A549 (cell line): Measurements from ENCODE around the gene OR6C65. TPM values are rescaled to one million over a fixed set of nuclear protein-coding genes. Genes with fewer than 3 reads are reported as not detected.

Source experiments
- ATAC-seq, 2 experiments: fragments of 200-7000 bp in 1 of 2; fragments of >200 bp in 1 of 2; cut with Nextera tagmentation in 1 of 2; cut with Tn5 transposase in 1 of 2; 3 replicates each; pipeline versions ENCODE4 v1.8.0 to v1.9.1; 2018 to 2020; ENCODE audit warnings: mild to moderate bottlenecking in 1 of 2, moderate library complexity in 1 of 2
- CTCF ChIA-PET: fragments of 300-600 bp; sonication (Branson Sonifier 250); formaldehyde crosslinking; extraction: SDS; loops from one replicate; lab custom pipeline; 2021; ENCODE audit warnings: antibody characterized with exemption, inconsistent platforms; lab: Yijun Ruan, JAX
- POLR2A ChIA-PET: fragments of 350-600 bp; formaldehyde crosslinking; extraction: SDS; loops from one replicate; lab custom pipeline; 2021; ENCODE audit warnings: antibody characterized with exemption, inconsistent platforms; lab: Yijun Ruan, JAX
- DNase-seq, 2 experiments: peaks; one replicate each; pipeline versions ENCODE4 v3.0.0 to v3.0.0-alpha.2; 2011 to 2016; ENCODE audit warnings: low read depth in 1 of 2, low spot score in 1 of 2
- FAIRE-seq: peaks from 2 replicates; lab custom pipeline; 2011; peaks lifted over from hg19 to GRCh38; lab: Jason Lieb, UNC
- H3K27ac ChIP-seq, 2 experiments: fragments of >200 bp; sonication (Bioruptor Twin); formaldehyde crosslinking; 3 replicates each; pipeline ENCODE4 v1.5.1; 2016 to 2017
- H3K4me1 ChIP-seq: fragments of >200 bp; sonication (Bioruptor Twin); formaldehyde crosslinking; 3 replicates; pipeline ENCODE4 v1.6.1; 2016
- H3K4me2 ChIP-seq: fragments of >200 bp; sonication (Bioruptor Twin); formaldehyde crosslinking; 3 replicates; pipeline ENCODE4 v1.6.1; 2016
- H3K4me3 ChIP-seq: fragments of >200 bp; sonication (Bioruptor Twin); formaldehyde crosslinking; 3 replicates; pipeline ENCODE4 v1.5.1; 2016
- H3K9me3 ChIP-seq: fragments of >200 bp; sonication (Bioruptor Twin); formaldehyde crosslinking; 3 replicates; pipeline ENCODE4 v1.6.1; 2016
- ATOH8 ChIP-seq: fragments of 250-450 bp; sonication (Bioruptor Pico); IDR thresholded peaks from 2 replicates; pipeline ENCODE4 v1.5.0; 2020; ENCODE audit warnings: low read depth, mild to moderate bottlenecking, moderate library complexity
- BCL3 ChIP-seq: fragments of >200 bp; sonication (Bioruptor Twin); formaldehyde crosslinking; IDR thresholded peaks from 3 replicates; pipeline ENCODE4 v1.6.1; 2016
- ESRRA ChIP-seq: fragments of 150-350 bp; IDR thresholded peaks from 2 replicates; pipeline ENCODE4 v1.6.1; 2014; ENCODE audit warnings: mild to moderate bottlenecking, low read length, borderline replicate concordance
- GATA3 ChIP-seq: IDR thresholded peaks from 2 replicates; pipeline ENCODE4 v1.6.1; 2012; ENCODE audit warnings: borderline replicate concordance
- HDAC2 ChIP-seq: fragments of 200-600 bp; sonication (generic); IDR thresholded peaks from 2 replicates; pipeline ENCODE4 v1.6.1; 2016
- HEYL ChIP-seq: fragments of 250-450 bp; sonication (Bioruptor Pico); IDR thresholded peaks from 2 replicates; pipeline ENCODE4 v1.8.0; 2021; ENCODE audit warnings: mild to moderate bottlenecking, moderate library complexity
- HMGXB4 ChIP-seq: fragments of 250-450 bp; sonication (Bioruptor Pico); IDR thresholded peaks from 2 replicates; pipeline ENCODE4 v1.5.0; 2021; ENCODE audit warnings: mild to moderate bottlenecking, moderate library complexity, borderline replicate concordance
- HOXB13 ChIP-seq: fragments of 250-450 bp; sonication (Bioruptor Pico); IDR thresholded peaks from 2 replicates; pipeline ENCODE4 v1.5.0; 2020; ENCODE audit warnings: low read depth, mild to moderate bottlenecking, moderate library complexity
- HOXB5 ChIP-seq: fragments of 250-450 bp; sonication (Bioruptor Pico); IDR thresholded peaks from 2 replicates; pipeline ENCODE4 v1.5.0; 2020; ENCODE audit warnings: mild to moderate bottlenecking, moderate library complexity
- JUN ChIP-seq, 2 experiments: fragments of >200 bp; sonication (Bioruptor Twin); formaldehyde crosslinking; IDR thresholded peaks; 2 replicates in 1 of 2; 3 replicates in 1 of 2; pipeline ENCODE4 v1.6.1; 2016 to 2017
- MAX ChIP-seq: IDR thresholded peaks from 2 replicates; pipeline ENCODE4 v1.6.1; 2012
- NPAS2 ChIP-seq: fragments of 250-450 bp; sonication (Bioruptor Pico); IDR thresholded peaks from 2 replicates; pipeline ENCODE4 v1.8.0; 2022; ENCODE audit warnings: mild to moderate bottlenecking, moderate library complexity, borderline replicate concordance
- RAD21 ChIP-seq, 2 experiments: fragments of >200 bp in 1 of 2; sonication (Bioruptor Twin) in 1 of 2; formaldehyde crosslinking in 1 of 2; IDR thresholded peaks in 1 of 2; conservative IDR thresholded peaks in 1 of 2; 2 replicates in 1 of 2; 3 replicates in 1 of 2; pipeline ENCODE4 v1.6.1; 2012 to 2018; ENCODE audit warnings: inconsistent platforms in 1 of 2
- RARB ChIP-seq: fragments of 250-450 bp; sonication (Bioruptor Pico); IDR thresholded peaks from 2 replicates; pipeline ENCODE4 v1.8.0; 2021; ENCODE audit warnings: mild to moderate bottlenecking, moderate library complexity
- RCOR1 ChIP-seq: fragments of 150-350 bp; IDR thresholded peaks from 2 replicates; pipeline ENCODE4 v1.6.1; 2014; ENCODE audit warnings: antibody characterized with exemption, low read length, low read depth
- TFCP2L1 ChIP-seq: fragments of 250-450 bp; sonication (Bioruptor Pico); IDR thresholded peaks from 2 replicates; pipeline ENCODE4 v1.5.0; 2021; ENCODE audit warnings: mild to moderate bottlenecking
- TP53 ChIP-seq: fragments of 250-450 bp; sonication (Bioruptor Pico); IDR thresholded peaks from 2 replicates; pipeline ENCODE4 v1.5.0; 2021; ENCODE audit warnings: mild to moderate bottlenecking, moderate library complexity
- USF2 ChIP-seq: fragments of 450-650 bp; IDR thresholded peaks from 2 replicates; pipeline ENCODE4 v1.6.1; 2014; ENCODE audit warnings: antibody characterized with exemption
- ZNF302 ChIP-seq: fragments of 250-450 bp; sonication (Bioruptor Pico); IDR thresholded peaks from 2 replicates; pipeline ENCODE4 v1.9.0; 2021; ENCODE audit warnings: inconsistent platforms, mild to moderate bottlenecking, moderate library complexity
- ZSCAN20 ChIP-seq: fragments of 250-450 bp; sonication (Bioruptor Pico); IDR thresholded peaks from 2 replicates; pipeline ENCODE4 v1.8.0; 2022; ENCODE audit warnings: mild to moderate bottlenecking, moderate library complexity
- WGBS: methylation state at CpG from one replicate; pipeline ENCODE4 v1.1.6; 2017; ENCODE audit errors: missing lambda C conversion rate; 5-methylcytosine and 5-hydroxymethylcytosine counted together
- polyA plus RNA-seq, 4 experiments: library from polyadenylated mRNA; depleted of rRNA in 3 of 4; stranded (reverse); fragments of >200 nt; fragmentation: RNase III in 1 of 4; extraction: RNeasy Plus Mini Kit Qiagen cat#74134 plus additional on column Dnase treatment in 1 of 4; gene quantifications; 2 replicates in 3 of 4; 3 replicates in 1 of 4; pipeline ENCODE4 v1.2.3, GENCODE V29; 2011 to 2017

Gene OR6C65
- polyA plus RNA-seq, 2 of the 4 experiments (the other 2 are of a cell fraction) = not detected

GRCh38 chr12:55385891-55386290 is 14.4 kb upstream of the OR6C65 start:
- POLR2A ChIA-PET = no interaction called here
- Histone ChIP-seq H3K4me3 (no peak overlapping the region), H3K4me1 (no peaks in the 10 kb centered on the region), H3K9me3 (no peaks in the 10 kb centered on the region), H3K27ac (no peak overlapping the region), H3K4me2 (no peak overlapping the region)
- no peak for DNase-seq
- peak; percentile 39 to 53; a peak in 2 of 6 replicates for ATAC-seq
- no peak for TF ChIP-seq BCL3
- TF ChIP-seq NPAS2 (CRISPR knock-in tag) = no peak
- no peak for TF ChIP-seq ATOH8 (CRISPR knock-in tag)
- no peak for TF ChIP-seq HEYL (CRISPR knock-in tag)
- CTCF ChIA-PET = interaction anchor here (1.2 kb wide), 1 partner anchor 17 kb away, joined by 3 read pairs; no protein-coding TSS in a partner anchor
- no peak for FAIRE-seq

GRCh38 chr12:55392032-55392795 is 8.1 kb upstream of the OR6C65 start:
- POLR2A ChIA-PET = no interaction called here
- Histone ChIP-seq H3K4me3 (no peak overlapping the region), H3K27ac (no peak overlapping the region), H3K4me1 (no peaks in the 10 kb centered on the region), H3K4me2 (no peak overlapping the region), H3K9me3 (no peaks in the 10 kb centered on the region)
- ATAC-seq = peak in 1 of 2 experiments; percentile 30; a peak in 4 of 6 replicates
- FAIRE-seq = no peak
- TF ChIP-seq HDAC2 (no peak), HOXB13 (CRISPR knock-in tag) (no peak), JUN (IDR thresholded peaks at IDR 0.05) (no peak)
- CTCF ChIA-PET = interaction anchor here (1.4 kb wide), 1 partner anchor 9 kb away, joined by 3 read pairs; no protein-coding TSS in a partner anchor
- DNase-seq = no peak
- WGBS = 63% methylated on average over 15 of the region's 23 CpGs

- WGBS = 11% methylated on average over 1 of the region's 1 CpG
- no peak for TF ChIP-seq MAX
- no peak for TF ChIP-seq ZSCAN20 (CRISPR knock-in tag)
- no peak for TF ChIP-seq NPAS2 (CRISPR knock-in tag)
- no peak for TF ChIP-seq HMGXB4 (CRISPR knock-in tag)
- TF ChIP-seq HOXB5 (CRISPR knock-in tag) = no peak
- no peak for TF ChIP-seq ESRRA
- TF ChIP-seq ZNF302 = no peak
- no peak for TF ChIP-seq GATA3
- TF ChIP-seq TP53 (CRISPR knock-in tag) = no peak
- TF ChIP-seq RAD21 (conservative IDR thresholded peaks at IDR 0.05 in 1 of 2, IDR thresholded peaks at IDR 0.05 in 1 of 2) = no peak
- no peak for TF ChIP-seq TFCP2L1 (CRISPR knock-in tag)
- TF ChIP-seq RCOR1 = no peak
- TF ChIP-seq RARB = no peak
- TF ChIP-seq USF2 = no peak
- ChIA-PET CTCF (no interaction called here), POLR2A (no interaction called here)
- no peak for ATAC-seq
- H3K4me2 ChIP-seq = no peak overlapping the region
- H3K4me3 ChIP-seq = no peak overlapping the region
- no peak for FAIRE-seq
- no peaks in the 10 kb centered on the region for H3K4me1 ChIP-seq
- no peak for DNase-seq
- H3K9me3 ChIP-seq = no peaks in the 10 kb centered on the region
- H3K27ac ChIP-seq = no peak overlapping the region
These were observed 4.0 kb upstream of the OR6C65 start for GRCh38 chr12:55396326-55396725.
